ENCODE data around the gene TTC7B. TPM values are rescaled to one million over a fixed set of nuclear protein-coding genes. Genes with fewer than 3 reads are reported as not detected.

TTC7B gene
- polyA plus RNA-seq, 1 donor from 2014 or later = 19.9 TPM

DNA sequence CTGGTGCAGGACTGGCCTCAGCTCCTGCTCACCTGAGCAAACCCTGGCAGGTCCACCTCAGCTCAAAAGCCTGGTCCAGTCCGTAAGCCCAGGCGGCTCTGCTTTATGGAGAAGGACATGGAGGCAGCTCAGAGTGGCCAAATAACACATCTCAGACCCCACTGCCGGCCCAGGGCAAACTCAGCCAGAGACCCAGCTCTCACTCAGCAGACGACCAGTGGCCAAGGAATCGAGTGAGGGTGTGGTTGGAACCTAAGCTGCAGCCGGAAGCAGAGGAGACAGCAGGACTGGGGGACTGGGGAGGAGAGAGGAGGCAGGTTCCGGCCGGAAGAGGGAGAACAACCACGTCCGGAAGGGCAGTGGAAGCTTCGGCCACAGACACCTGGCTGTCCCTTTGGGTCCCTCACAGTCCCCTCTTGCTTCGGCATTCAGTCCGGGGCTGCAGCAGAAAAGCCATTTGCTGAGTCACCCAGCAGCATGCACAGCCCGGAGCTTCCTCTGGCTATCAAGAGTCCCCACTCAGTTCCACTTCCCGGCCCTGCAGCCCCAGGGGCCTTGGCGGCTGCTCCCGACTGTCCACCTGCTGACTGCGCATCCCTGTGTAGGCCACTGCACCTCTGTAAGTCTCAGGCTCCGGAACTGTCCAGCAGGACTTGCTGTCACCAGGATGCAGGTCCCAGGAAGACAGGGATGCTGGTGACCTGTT is 315.4 kb downstream of the TTC7B start:
- Histone ChIP-seq H3K4me2 (ENCODE audit: low read length) (no peak overlapping the region), H3F3A (ENCODE audit: insufficient read depth, low read length, poor library complexity, severe bottlenecking) (no peaks in the 10 kb centered on the region), H2AFZ (ENCODE audit: low read depth, low read length) (no peak overlapping the region), H3K9me3 (ENCODE audit: low read length) (no peaks in the 10 kb centered on the region), H3K79me2 (replicated peaks; ENCODE audit: insufficient read depth, low read length) (no peaks in the 10 kb centered on the region), H3K4me3 (ENCODE audit: low read length) (no peak overlapping the region), H3K9ac (ENCODE audit: low read length) (no peak overlapping the region), H3K27ac (ENCODE audit: low read length) (no peak overlapping the region), H3K36me3 (ENCODE audit: insufficient read depth, low read length) (no peaks in the 10 kb centered on the region), H4K20me1 (ENCODE audit: insufficient read depth) (no peaks in the 10 kb centered on the region), H3K9me2 (ENCODE audit: insufficient read depth, low read length) (no peaks in the 10 kb centered on the region), H3K27me3 (ENCODE audit: insufficient read depth, low read depth, low read length) (no peaks in the 10 kb centered on the region)
- TF ChIP-seq TAF1 (IDR thresholded peaks at IDR 0.05; ENCODE audit: low read depth) (no peak), MXI1 (conservative IDR thresholded peaks at IDR 0.05; ENCODE audit: poor library complexity, severe bottlenecking) (no peak), SMC3 (conservative IDR thresholded peaks at IDR 0.05; ENCODE audit: poor library complexity) (no peak), EZH2 (IDR thresholded peaks at IDR 0.05; ENCODE audit: borderline replicate concordance, insufficient read depth, low read length, poor library complexity, severe bottlenecking) (no peak), POLR2AphosphoS5 (IDR thresholded peaks at IDR 0.05) (no peak), RAD21 (conservative IDR thresholded peaks at IDR 0.05) (no peak), EP300 (conservative IDR thresholded peaks at IDR 0.05; ENCODE audit: poor library complexity, severe bottlenecking) (no peak)
- TF ChIP-seq, protein P1, sequence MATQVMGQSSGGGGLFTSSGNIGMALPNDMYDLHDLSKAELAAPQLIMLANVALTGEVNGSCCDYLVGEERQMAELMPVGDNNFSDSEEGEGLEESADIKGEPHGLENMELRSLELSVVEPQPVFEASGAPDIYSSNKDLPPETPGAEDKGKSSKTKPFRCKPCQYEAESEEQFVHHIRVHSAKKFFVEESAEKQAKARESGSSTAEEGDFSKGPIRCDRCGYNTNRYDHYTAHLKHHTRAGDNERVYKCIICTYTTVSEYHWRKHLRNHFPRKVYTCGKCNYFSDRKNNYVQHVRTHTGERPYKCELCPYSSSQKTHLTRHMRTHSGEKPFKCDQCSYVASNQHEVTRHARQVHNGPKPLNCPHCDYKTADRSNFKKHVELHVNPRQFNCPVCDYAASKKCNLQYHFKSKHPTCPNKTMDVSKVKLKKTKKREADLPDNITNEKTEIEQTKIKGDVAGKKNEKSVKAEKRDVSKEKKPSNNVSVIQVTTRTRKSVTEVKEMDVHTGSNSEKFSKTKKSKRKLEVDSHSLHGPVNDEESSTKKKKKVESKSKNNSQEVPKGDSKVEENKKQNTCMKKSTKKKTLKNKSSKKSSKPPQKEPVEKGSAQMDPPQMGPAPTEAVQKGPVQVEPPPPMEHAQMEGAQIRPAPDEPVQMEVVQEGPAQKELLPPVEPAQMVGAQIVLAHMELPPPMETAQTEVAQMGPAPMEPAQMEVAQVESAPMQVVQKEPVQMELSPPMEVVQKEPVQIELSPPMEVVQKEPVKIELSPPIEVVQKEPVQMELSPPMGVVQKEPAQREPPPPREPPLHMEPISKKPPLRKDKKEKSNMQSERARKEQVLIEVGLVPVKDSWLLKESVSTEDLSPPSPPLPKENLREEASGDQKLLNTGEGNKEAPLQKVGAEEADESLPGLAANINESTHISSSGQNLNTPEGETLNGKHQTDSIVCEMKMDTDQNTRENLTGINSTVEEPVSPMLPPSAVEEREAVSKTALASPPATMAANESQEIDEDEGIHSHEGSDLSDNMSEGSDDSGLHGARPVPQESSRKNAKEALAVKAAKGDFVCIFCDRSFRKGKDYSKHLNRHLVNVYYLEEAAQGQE (IDR thresholded peaks at IDR 0.05; ENCODE audit: borderline replicate concordance) = no peak
- TF ChIP-seq, protein P2, sequence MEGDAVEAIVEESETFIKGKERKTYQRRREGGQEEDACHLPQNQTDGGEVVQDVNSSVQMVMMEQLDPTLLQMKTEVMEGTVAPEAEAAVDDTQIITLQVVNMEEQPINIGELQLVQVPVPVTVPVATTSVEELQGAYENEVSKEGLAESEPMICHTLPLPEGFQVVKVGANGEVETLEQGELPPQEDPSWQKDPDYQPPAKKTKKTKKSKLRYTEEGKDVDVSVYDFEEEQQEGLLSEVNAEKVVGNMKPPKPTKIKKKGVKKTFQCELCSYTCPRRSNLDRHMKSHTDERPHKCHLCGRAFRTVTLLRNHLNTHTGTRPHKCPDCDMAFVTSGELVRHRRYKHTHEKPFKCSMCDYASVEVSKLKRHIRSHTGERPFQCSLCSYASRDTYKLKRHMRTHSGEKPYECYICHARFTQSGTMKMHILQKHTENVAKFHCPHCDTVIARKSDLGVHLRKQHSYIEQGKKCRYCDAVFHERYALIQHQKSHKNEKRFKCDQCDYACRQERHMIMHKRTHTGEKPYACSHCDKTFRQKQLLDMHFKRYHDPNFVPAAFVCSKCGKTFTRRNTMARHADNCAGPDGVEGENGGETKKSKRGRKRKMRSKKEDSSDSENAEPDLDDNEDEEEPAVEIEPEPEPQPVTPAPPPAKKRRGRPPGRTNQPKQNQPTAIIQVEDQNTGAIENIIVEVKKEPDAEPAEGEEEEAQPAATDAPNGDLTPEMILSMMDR (IDR thresholded peaks at IDR 0.05; ENCODE audit: poor library complexity, severe bottlenecking) = no peak

DNA sequence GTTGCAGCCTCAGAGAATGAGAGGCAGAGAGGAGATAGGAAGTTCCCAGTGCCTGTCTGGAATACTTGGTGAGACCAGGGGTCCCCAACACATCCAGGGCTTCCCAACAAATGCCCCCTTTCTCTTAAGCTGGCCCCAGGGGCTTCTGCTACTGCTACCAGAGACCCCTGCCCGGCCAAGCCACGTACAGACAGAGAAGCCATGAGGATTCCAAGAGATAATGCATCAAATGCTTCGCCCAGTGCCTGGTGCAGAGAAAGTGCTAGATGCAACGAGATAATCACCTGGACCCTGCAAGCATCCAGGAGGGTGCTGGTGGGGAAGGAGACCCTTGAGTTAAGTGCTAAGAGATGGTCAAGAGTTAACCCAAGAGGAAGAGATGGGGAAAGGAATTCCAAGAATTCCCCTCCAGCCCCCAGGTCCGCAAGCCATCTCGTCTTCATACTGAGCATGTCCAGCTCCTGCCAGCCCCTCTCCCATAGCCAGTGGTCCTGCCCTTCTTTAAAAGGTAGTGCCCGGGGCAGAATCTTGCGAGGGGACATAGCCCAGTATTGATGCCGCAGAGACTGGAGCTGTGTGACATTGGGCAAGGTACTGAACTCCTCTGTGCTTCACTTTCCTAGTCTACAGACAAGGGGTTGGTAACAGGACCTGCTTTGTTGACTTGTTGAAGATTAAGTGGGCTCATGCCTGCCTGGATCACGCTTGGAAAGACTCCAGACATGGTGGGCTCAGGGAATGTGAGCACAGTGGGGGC is 316.1 kb downstream of the TTC7B start:
- H3K4me2 ChIP-seq (ENCODE audit: low read length) = no peak overlapping the region
- H3K9me3 ChIP-seq (ENCODE audit: low read length) = no peaks in the 10 kb centered on the region

More for the DNA sequence above, 316.1 kb downstream of the TTC7B start:
- H4K20me1 ChIP-seq (ENCODE audit: insufficient read depth) = no peaks in the 10 kb centered on the region
- no peaks in the 10 kb centered on the region for H3K36me3 ChIP-seq (ENCODE audit: insufficient read depth, low read length)
- H3K4me3 ChIP-seq (ENCODE audit: low read length) = no peak overlapping the region
- no peaks in the 10 kb centered on the region for H3K79me2 ChIP-seq (replicated peaks; ENCODE audit: insufficient read depth, low read length)
- no peak overlapping the region for H3K27ac ChIP-seq (ENCODE audit: low read length)
- TF ChIP-seq, protein P2 (IDR thresholded peaks at IDR 0.05; ENCODE audit: poor library complexity, severe bottlenecking) = no peak
- no peak for TF ChIP-seq EP300 (conservative IDR thresholded peaks at IDR 0.05; ENCODE audit: poor library complexity, severe bottlenecking)
- TF ChIP-seq RAD21 (conservative IDR thresholded peaks at IDR 0.05) = no peak
- TF ChIP-seq MXI1 (conservative IDR thresholded peaks at IDR 0.05; ENCODE audit: poor library complexity, severe bottlenecking) = no peak
- TF ChIP-seq SMC3 (conservative IDR thresholded peaks at IDR 0.05; ENCODE audit: poor library complexity) = no peak
- TF ChIP-seq TAF1 (IDR thresholded peaks at IDR 0.05; ENCODE audit: low read depth) = no peak
- TF ChIP-seq, protein P1 (IDR thresholded peaks at IDR 0.05; ENCODE audit: borderline replicate concordance) = no peak
- no peak for TF ChIP-seq EZH2 (IDR thresholded peaks at IDR 0.05; ENCODE audit: borderline replicate concordance, insufficient read depth, low read length, poor library complexity, severe bottlenecking)
- no peak for TF ChIP-seq POLR2AphosphoS5 (IDR thresholded peaks at IDR 0.05)
- no peak overlapping the region for H3K9ac ChIP-seq (ENCODE audit: low read length)
- no peaks in the 10 kb centered on the region for H3K9me2 ChIP-seq (ENCODE audit: insufficient read depth, low read length)
- no peaks in the 10 kb centered on the region for H3F3A ChIP-seq (ENCODE audit: insufficient read depth, low read length, poor library complexity, severe bottlenecking)
- no peak overlapping the region for H2AFZ ChIP-seq (ENCODE audit: low read depth, low read length)
- no peaks in the 10 kb centered on the region for H3K27me3 ChIP-seq (ENCODE audit: insufficient read depth, low read depth, low read length)
